Activated CD8-positive, alpha-beta memory T cell treated with anti-CD3 and anti-CD28 coated beads, Interleukin-2, amount 50 U/mL, for 4 hours (primary cell): Measurements from ENCODE around the gene LIPH.
A peak's percentile ranks its signal among the peaks of the same experiment; 100 is the strongest.
"Not testable (repeated sequence)": the region's sequence is repeated elsewhere in the genome, so short reads cannot be mapped to it uniquely, and the experiment has no call there.

Source experiments
- DNase-seq: peaks from one replicate; pipeline ENCODE4 v3.0.0-alpha.2; 2020

Gene LIPH

GRCh38 chr3:185552358-185552877, at the start of gene LIPH:
Gene LIPH, minus strand, starts transcription at chr3:185552588. Its CDS starts 117 bp downstream, at chr3:185552471.
- DNase-seq = no peak

- DNase-seq = no peak
These were observed 43.1 kb upstream of the LIPH start for GRCh38 chr3:185595526-185595925.

- DNase-seq = no peak
These were observed 41.7 kb upstream of the LIPH start for GRCh38 chr3:185594073-185594472.

- no peak for DNase-seq
These were observed 34.3 kb upstream of the LIPH start for GRCh38 chr3:185586686-185587039.

GRCh38 chr3:185585859-185586685, 33.7 kb upstream of the LIPH start, which contains the start of gene SENP2:
Gene SENP2, plus strand, starts transcription at chr3:185586295. Its CDS starts 119 bp downstream, at chr3:185586414.
- DNase-seq = peak; percentile 99

- no peak for DNase-seq
These were observed 33.1 kb upstream of the LIPH start for GRCh38 chr3:185585518-185585858.

GRCh38 chr3:185584686-185585085, 32.3 kb upstream of the LIPH start:
- DNase-seq = no peak

- DNase-seq = no peak
These were observed 31.5 kb upstream of the LIPH start for GRCh38 chr3:185583925-185584324.

GRCh38 chr3:185582871-185583270, 30.5 kb upstream of the LIPH start:
- no peak for DNase-seq

- no peak for DNase-seq
These were observed 29.8 kb upstream of the LIPH start for GRCh38 chr3:185582236-185582635.

- DNase-seq = not testable (repeated sequence)
These were observed 22.9 kb upstream of the LIPH start for GRCh38 chr3:185575108-185575869.

GRCh38 chr3:185572183-185572582, 19.8 kb upstream of the LIPH start:
- no peak for DNase-seq

GRCh38 chr3:185561958-185562357, 9.6 kb upstream of the LIPH start:
- no peak for DNase-seq

GRCh38 chr3:185561374-185561943, 9.1 kb upstream of the LIPH start:
- no peak for DNase-seq

- no peak for DNase-seq
These were observed 8.3 kb upstream of the LIPH start for GRCh38 chr3:185560676-185561075.

- DNase-seq = no peak
These were observed 7.3 kb upstream of the LIPH start for GRCh38 chr3:185559706-185560090.

GRCh38 chr3:185558395-185558794, 6.0 kb upstream of the LIPH start:
- no peak for DNase-seq

GRCh38 chr3:185556640-185557039, 4.3 kb upstream of the LIPH start:
- not testable (repeated sequence) for DNase-seq

- DNase-seq = no peak
These were observed 3.5 kb upstream of the LIPH start for GRCh38 chr3:185555860-185556347.

- no peak for DNase-seq
These were observed 2.7 kb upstream of the LIPH start for GRCh38 chr3:185555101-185555501.

GRCh38 chr3:185549651-185550111, 2.7 kb downstream of the LIPH start:
- DNase-seq = no peak

GRCh38 chr3:185549122-185549521, 3.3 kb downstream of the LIPH start:
- DNase-seq = no peak

- no peak for DNase-seq
These were observed 11.7 kb downstream of the LIPH start for GRCh38 chr3:185540695-185541094.
